NT2/D1 (cell line): ENCODE results near the gene HRK.

Experiments
- SUZ12 ChIP-seq: IDR thresholded peaks from 2 replicates; pipeline ENCODE4 v1.6.1; 2011; ENCODE audit not compliant: insufficient read length, insufficient read depth; ENCODE audit errors: extremely low read depth
- YY1 ChIP-seq: IDR thresholded peaks from 2 replicates; pipeline ENCODE4 v1.6.1; 2011; ENCODE audit not compliant: insufficient read length, insufficient read depth
- ZNF274 ChIP-seq: IDR thresholded peaks from 2 replicates; pipeline ENCODE4 v1.6.1; 2011; ENCODE audit warnings: mild to moderate bottlenecking, low read depth, low read length

DNA sequence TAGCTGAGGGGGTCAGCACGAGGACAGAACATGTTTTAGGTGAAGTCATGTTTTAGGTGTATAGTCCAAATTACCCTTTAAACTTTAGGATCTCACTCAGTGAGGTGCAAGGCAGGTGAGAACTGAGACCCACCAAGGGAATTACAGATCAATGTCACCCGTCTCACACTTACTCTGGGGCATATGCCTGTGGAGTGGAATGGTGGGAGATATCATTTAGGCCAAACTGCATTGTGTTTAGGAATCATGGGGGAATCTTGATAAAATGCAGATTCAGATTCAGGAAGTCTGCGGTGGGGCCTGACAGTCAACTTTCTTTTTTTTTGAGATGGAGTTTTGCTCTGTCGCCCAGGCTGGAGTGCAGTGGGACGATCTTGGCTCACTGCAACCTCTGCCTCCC lies 47.3 kb upstream of the HRK start:
- TF ChIP-seq YY1: no peak
- no peak for TF ChIP-seq SUZ12
- no peak for TF ChIP-seq ZNF274
